Motor neuron (in vitro differentiated cells): ENCODE measurements around the gene ST8SIA5. TPM values are rescaled to one million over a fixed set of nuclear protein-coding genes. Genes with fewer than 3 reads are reported as not detected.

Source experiments
- ATAC-seq, 8 experiments: fragments of 200-7000 bp; cut with Tn5 transposase; replicated peaks in 6 of 8; 2 replicates each; pipeline ENCODE4 v1.8.0; 2021; ENCODE audit warnings: mild to moderate bottlenecking in 8 of 8, moderate library complexity in 8 of 8
- H3K27ac ChIP-seq, 2 donors: fragments of 250-450 bp; sonication (Bioruptor Pico); 2 replicates each; pipeline ENCODE4 v1.9.0; 2021; ENCODE audit warnings: antibody characterized with exemption in 2 of 2, mild to moderate bottlenecking in 2 of 2, moderate library complexity in 1 of 2
- H3K4me1 ChIP-seq, 2 donors: fragments of 250-450 bp; sonication (Bioruptor Pico); replicated peaks in 1 of 2; 2 replicates each; pipeline ENCODE4 v1.6.1; 2021; ENCODE audit warnings: antibody characterized with exemption in 2 of 2, mild to moderate bottlenecking in 2 of 2, moderate library complexity in 1 of 2
- H3K4me3 ChIP-seq, 5 donors: fragments of 250-450 bp; sonication (Bioruptor Pico); 2 replicates each; pipeline ENCODE4 v1.9.0; 2021; ENCODE audit warnings: antibody characterized with exemption in 5 of 5, mild to moderate bottlenecking in 5 of 5, moderate library complexity in 4 of 5
- WGBS, 10 experiments: fragments of 450-650 bp; shearing (Covaris generic); methylation state at CpG; one replicate each; pipeline ENCODE4 v1.0.0; 2022; 5-methylcytosine and 5-hydroxymethylcytosine counted together
- in situ Hi-C, 9 experiments: fragments of 400-800 bp; cut with MboI; loops; one replicate each; pipeline ENCODE4 v1.15.0; 2021; ENCODE audit warnings: low sequenced_read_pairs in 9 of 9, low pct_unique_long_range_greater_than_20kb in 2 of 9; ENCODE audit not compliant: unreplicated experiment in 9 of 9
- total RNA-seq, 8 experiments: library from RNA; unstranded; fragments of 300-600 nt; gene quantifications; 2 replicates each; pipeline versions ENCODE4 v1.2.3 to v1.2.4, GENCODE V29; 2022

The ST8SIA5 gene
- total RNA-seq, 8 experiments from 2014 or later, result 0.10 to 2.8 (median 0.88) TPM

DNA sequence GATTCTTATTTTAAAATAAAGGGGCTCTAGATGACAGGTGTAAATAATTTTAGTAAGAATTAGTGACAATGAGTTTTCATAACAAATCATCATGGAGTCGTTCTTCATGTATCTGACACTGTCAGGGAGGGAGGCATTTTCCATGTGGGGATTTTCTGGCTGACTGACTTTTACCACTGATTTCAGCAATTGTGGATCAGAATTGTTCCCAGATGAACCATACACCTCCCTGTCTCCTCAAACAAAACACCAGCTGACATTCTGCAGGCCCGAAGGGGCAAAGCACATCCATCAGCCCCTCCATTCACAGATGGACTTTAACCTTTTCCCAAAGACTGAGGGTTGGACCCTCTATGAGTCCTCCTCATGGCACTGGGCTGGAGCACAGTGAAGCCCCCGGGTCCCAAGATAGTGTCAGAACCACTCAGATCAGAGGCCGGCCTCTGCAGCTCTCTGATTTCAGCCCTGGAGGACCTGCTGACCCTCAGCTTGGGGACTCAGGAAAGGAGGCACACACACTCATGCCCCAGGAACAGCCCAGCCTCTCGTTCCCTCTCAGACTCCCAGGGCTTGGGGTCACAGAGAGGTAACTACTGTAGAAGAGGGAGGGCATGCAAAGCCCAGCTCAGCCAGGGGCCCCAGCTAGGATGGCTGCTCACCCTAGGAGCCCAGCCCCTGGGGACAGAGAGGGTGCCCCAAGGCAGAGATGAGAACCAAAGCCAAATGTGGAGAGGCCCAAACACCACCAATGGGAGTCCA, 56.6 kb downstream of the ST8SIA5 start:
- H3K27ac ChIP-seq, result peak overlapping the region; percentile 25 to 72
- in situ Hi-C loops, result no loop called here
- 0 to 38% (median 22%) methylated on average over 1 to 3 of the region's 5 CpGs; no CpG with 5 or more reads in 5 of the 10 experiments for WGBS, 10 experiments
- H3K4me3 ChIP-seq, result no peak overlapping the region
- peak in 3 of 8 experiments; percentile 52 to 70 (median 61) for ATAC-seq
- H3K4me1 ChIP-seq, result peaks cover 9 to 10% of the 10 kb centered on the region in 2 donors

DNA sequence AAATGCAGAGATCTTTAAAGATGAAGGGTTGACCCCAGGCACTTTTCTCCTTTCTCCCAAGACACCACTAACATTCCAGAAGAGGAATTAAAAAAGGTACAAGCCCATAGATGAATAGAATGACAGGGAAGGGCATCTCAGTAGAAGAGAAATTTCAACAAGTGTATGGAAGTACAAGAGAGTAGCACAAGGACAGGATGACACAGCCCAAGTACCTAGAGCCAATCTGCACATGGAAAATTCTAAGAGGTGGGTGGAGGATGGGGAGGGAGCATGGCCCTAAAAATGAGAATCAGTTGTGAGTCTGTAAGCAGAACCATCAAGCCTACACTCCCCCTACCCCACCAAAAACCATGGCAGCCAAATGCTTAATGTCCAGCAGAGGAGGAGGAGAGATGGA, 60.2 kb downstream of the ST8SIA5 start:
- H3K4me1 ChIP-seq, result peaks cover 9% of the 10 kb centered on the region in 2 donors
- no peak for ATAC-seq
- H3K27ac ChIP-seq, result no peak overlapping the region
- in situ Hi-C loops, result no loop called here
- H3K4me3 ChIP-seq, result no peak overlapping the region

GRCh38 chr18:46696268-46696667, 60.6 kb downstream of the ST8SIA5 start:
- Histone ChIP-seq H3K4me3 (no peak overlapping the region), H3K4me1 (peaks cover 9% of the 10 kb centered on the region in 2 donors), H3K27ac (no peak overlapping the region)
- WGBS, 10 experiments, result 0 to 100% (median 80%) methylated on average over 1 of the region's 3 CpGs; no CpG with 5 or more reads in 3 of the 10 experiments
- no peak for ATAC-seq
- in situ Hi-C loops, result no loop called here

GRCh38 chr18:46693996-46694395, 62.9 kb downstream of the ST8SIA5 start:
- no peak overlapping the region for H3K4me3 ChIP-seq
- WGBS, 10 experiments, result 0 to 100% (median 97%) methylated on average over 1 to 2 of the region's 2 CpGs; no CpG with 5 or more reads in 1 of the 10 experiments
- in situ Hi-C loops, result no loop called here
- H3K27ac ChIP-seq, result no peak overlapping the region
- no peak for ATAC-seq
- no peaks in the 10 kb centered on the region for H3K4me1 ChIP-seq

GRCh38 chr18:46688853-46689525, 67.9 kb downstream of the ST8SIA5 start:
- no peaks in the 10 kb centered on the region for H3K4me1 ChIP-seq
- ATAC-seq, result peak in 3 of 8 experiments; percentile 50 to 71 (median 69)
- in situ Hi-C loops, result no loop called here
- H3K27ac ChIP-seq, result no peak overlapping the region
- 0 to 83% (median 66%) methylated on average over 1 to 2 of the region's 12 CpGs; no CpG with 5 or more reads in 6 of the 10 experiments for WGBS, 10 experiments
- H3K4me3 ChIP-seq, result no peak overlapping the region

DNA sequence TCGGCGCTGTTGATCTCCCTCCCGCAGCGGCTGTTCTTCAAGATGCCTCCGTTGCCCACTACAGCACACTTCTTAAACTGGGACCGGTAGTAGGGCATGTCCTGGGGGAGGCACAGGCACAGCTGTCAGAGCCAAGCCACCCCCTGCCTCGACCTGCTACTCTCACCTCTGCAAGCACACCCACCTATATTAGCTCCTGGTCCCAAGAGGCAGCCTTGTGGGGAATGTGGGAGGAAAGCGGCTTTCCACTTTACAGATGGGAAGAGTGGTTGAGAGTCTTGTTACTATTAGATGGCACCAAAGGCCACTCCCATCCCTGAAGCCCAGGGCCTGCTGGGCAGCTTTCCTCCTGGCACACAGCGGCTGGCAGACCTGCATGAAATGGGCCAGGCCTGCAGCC, 70.7 kb downstream of the ST8SIA5 start:
- Histone ChIP-seq H3K4me3 (no peak overlapping the region), H3K4me1 (no peaks in the 10 kb centered on the region), H3K27ac (no peak overlapping the region)
- ATAC-seq, result no peak
- WGBS, 10 experiments, result 20 to 100% (median 93%) methylated on average over 1 to 4 of the region's 9 CpGs; no CpG with 5 or more reads in 6 of the 10 experiments
- in situ Hi-C loops, result no loop called here

DNA sequence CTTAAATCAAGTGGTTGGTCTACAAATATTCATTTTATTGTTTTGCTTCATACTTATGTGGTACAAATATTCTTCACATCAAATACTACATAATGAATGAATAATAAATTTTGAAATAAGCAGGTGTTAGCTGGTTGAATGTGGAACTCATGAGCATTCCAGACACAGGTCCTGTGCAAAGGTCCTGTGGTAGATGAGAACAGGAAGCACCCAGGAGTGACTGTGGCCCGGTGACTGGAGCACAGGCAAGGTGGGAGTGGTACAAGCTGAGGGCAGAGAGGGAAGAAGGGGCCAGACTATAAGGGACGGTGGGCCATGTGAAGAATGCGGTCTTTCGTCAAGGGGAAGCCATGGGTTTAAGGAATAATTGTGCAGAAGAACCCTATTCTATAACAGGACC, 73.6 kb downstream of the ST8SIA5 start:
- WGBS, 10 experiments, result 44 to 100% (median 95%) methylated on average over 1 to 4 of the region's 4 CpGs; no CpG with 5 or more reads in 2 of the 10 experiments

GRCh38 chr18:46680784-46681695, 75.8 kb downstream of the ST8SIA5 start:
- ATAC-seq, result no peak
- in situ Hi-C loops, result no loop called here
- peaks cover 7 to 11% of the 10 kb centered on the region in 2 donors for H3K4me1 ChIP-seq
- no peak overlapping the region for H3K4me3 ChIP-seq
- H3K27ac ChIP-seq, result no peak overlapping the region
- 9 to 89% (median 74%) methylated on average over 3 to 7 of the region's 12 CpGs; no CpG with 5 or more reads in 4 of the 10 experiments for WGBS, 10 experiments

More for the DNA sequence above, 73.6 kb downstream of the ST8SIA5 start:
- in situ Hi-C loops, result no loop called here
- Histone ChIP-seq H3K4me3 (no peak overlapping the region), H3K27ac (no peak overlapping the region), H3K4me1 (no peaks in the 10 kb centered on the region)
- ATAC-seq, result no peak

DNA sequence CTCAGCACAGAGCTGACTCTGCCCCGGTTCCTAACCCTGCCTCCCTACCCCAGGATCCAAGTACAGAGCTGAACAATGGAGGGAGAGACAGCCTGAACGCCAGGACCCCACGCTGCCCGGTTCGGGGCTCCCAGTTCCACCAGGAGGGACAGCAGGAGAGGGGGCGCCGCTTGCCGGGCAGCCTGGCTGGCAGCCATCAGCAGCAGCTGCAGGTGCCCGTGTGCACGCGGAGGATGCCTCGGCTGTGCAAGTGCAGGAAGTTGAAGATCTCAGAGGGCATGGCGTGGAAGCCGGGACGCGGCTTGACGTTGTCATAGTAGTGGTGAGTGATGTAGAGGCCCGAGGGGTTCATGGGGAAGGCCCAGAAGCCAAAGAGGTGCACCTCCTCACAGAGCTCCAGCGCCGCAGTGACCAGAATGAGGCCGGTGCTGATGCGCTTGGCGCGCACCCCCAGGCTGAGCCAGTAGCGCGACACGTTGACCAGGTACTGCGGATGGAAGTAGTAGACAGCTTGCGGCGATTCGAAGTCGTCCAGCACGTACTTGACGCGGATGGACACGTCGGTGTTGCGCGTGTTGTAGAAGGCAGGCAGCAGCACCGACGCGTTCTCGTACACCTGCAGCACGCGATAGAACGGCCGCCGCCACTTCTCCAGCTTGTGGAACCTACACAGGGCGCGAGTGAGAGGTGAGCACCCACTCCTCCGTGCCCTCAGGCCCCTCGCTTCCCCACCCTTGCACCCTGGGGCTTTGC, 76.8 kb downstream of the ST8SIA5 start:
- in situ Hi-C loops, result no loop called here
- H3K4me1 ChIP-seq, result peaks cover 7 to 11% of the 10 kb centered on the region in 2 donors
- ATAC-seq, result no peak
- H3K27ac ChIP-seq, result no peak overlapping the region
- 71 to 100% (median 93%) methylated on average over 1 to 24 of the region's 52 CpGs; no CpG with 5 or more reads in 3 of the 10 experiments for WGBS, 10 experiments
- H3K4me3 ChIP-seq, result no peak overlapping the region

- in situ Hi-C loops, result no loop called here
These were observed 78.0 kb downstream of the ST8SIA5 start for GRCh38 chr18:46678785-46679399.

DNA sequence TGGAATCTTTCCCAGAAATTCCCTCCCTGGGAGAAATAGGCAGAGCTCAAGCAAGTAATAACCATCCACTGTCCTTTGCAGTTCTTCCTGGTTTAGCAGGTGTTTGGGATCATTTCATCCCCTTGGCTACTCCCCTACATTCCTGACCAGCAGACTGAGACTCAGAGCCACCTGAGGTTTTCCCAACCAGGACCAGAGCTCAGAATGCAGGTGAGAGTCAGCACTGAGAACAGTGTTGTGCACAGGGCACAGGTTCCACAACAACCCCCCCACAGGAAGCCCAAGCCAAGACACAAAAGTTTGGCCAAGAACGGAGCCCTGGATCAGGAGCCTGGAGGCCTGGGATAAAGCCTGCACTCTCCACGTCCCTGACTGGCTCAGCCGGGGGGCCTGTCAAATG, 78.8 kb downstream of the ST8SIA5 start:
- ATAC-seq, result no peak
- WGBS, 10 experiments, result 0 to 83% (median 42%) methylated on average over 1 to 2 of the region's 3 CpGs; no CpG with 5 or more reads in 6 of the 10 experiments
- H3K4me3 ChIP-seq, result no peak overlapping the region
- H3K27ac ChIP-seq, result no peak overlapping the region
- in situ Hi-C loops, result no loop called here
- peaks cover 16 to 19% of the 10 kb centered on the region in 2 donors for H3K4me1 ChIP-seq

More at GRCh38 chr18:46678785-46679399, 78.0 kb downstream of the ST8SIA5 start:
- H3K4me1 ChIP-seq, result peaks cover 13 to 16% of the 10 kb centered on the region in 2 donors
- no peak overlapping the region for H3K4me3 ChIP-seq
- H3K27ac ChIP-seq, result no peak overlapping the region
- 33 to 80% (median 75%) methylated on average over 1 to 9 of the region's 10 CpGs; no CpG with 5 or more reads in 2 of the 10 experiments for WGBS, 10 experiments
- no peak for ATAC-seq

- in situ Hi-C loops, result no loop called here
These were observed 79.2 kb downstream of the ST8SIA5 start for GRCh38 chr18:46677611-46678010.

More at GRCh38 chr18:46677611-46678010, 79.2 kb downstream of the ST8SIA5 start:
- Histone ChIP-seq H3K27ac (no peak overlapping the region), H3K4me1 (peaks cover 16 to 19% of the 10 kb centered on the region in 2 donors), H3K4me3 (no peak overlapping the region)
- 72% methylated on average over 2 of the region's 2 CpGs; no CpG with 5 or more reads in 9 of the 10 experiments for WGBS, 10 experiments
- ATAC-seq, result peak in 3 of 8 experiments; percentile 40 to 68 (median 61)
